SK-N-SH treated with all-trans-retinoic acid at 6 μM for 48 hours (cell line): Measurements from ENCODE around the gene USP14.
A peak's percentile ranks its signal among the peaks of the same experiment; 100 is the strongest.

Experiments used
- ATAC-seq: fragments of 200-7000 bp; cut with Tn5 transposase; 3 replicates; pipeline ENCODE4 v1.9.1; 2020; ENCODE audit warnings: mild to moderate bottlenecking, moderate library complexity
- BACH2 ChIP-seq: fragments of 250-450 bp; sonication (Bioruptor Pico); IDR thresholded peaks from 2 replicates; pipeline ENCODE4 v1.9.0; 2021; ENCODE audit warnings: mild to moderate bottlenecking, borderline replicate concordance
- CREB5 ChIP-seq: fragments of 250-450 bp; sonication (Bioruptor Pico); IDR thresholded peaks from 2 replicates; pipeline ENCODE4 v1.5.1; 2020; ENCODE audit warnings: low read depth, mild to moderate bottlenecking, moderate library complexity
- CSDC2 ChIP-seq: fragments of 250-450 bp; sonication (Bioruptor Pico); IDR thresholded peaks from 2 replicates; pipeline ENCODE4 v1.5.0; 2020; ENCODE audit warnings: mild to moderate bottlenecking, moderate library complexity
- CSRNP3 ChIP-seq: fragments of 250-450 bp; sonication (Bioruptor Pico); IDR thresholded peaks from 2 replicates; pipeline ENCODE4 v1.5.1; 2021; ENCODE audit warnings: mild to moderate bottlenecking, moderate library complexity
- ESRRG ChIP-seq: fragments of 250-450 bp; sonication (Bioruptor Pico); IDR thresholded peaks from 2 replicates; pipeline ENCODE4 v1.6.1; 2021; ENCODE audit warnings: mild to moderate bottlenecking
- GLIS3 ChIP-seq: fragments of 250-450 bp; sonication (Bioruptor Pico); IDR thresholded peaks from 2 replicates; pipeline ENCODE4 v1.5.0; 2020; ENCODE audit warnings: mild to moderate bottlenecking, moderate library complexity
- ISL1 ChIP-seq: fragments of 250-450 bp; sonication (Bioruptor Pico); IDR thresholded peaks from 2 replicates; pipeline ENCODE4 v2.1.2; 2022; ENCODE audit warnings: mild to moderate bottlenecking, moderate library complexity
- OSR1 ChIP-seq: fragments of 250-450 bp; sonication (Bioruptor Pico); IDR thresholded peaks from 2 replicates; pipeline ENCODE4 v1.8.0; 2022; ENCODE audit warnings: moderate library complexity, mild to moderate bottlenecking, inconsistent platforms
- PATZ1 ChIP-seq: fragments of 250-450 bp; sonication (Bioruptor Pico); IDR thresholded peaks from 2 replicates; pipeline ENCODE4 v1.8.0; 2020; ENCODE audit warnings: mild to moderate bottlenecking, moderate library complexity, borderline replicate concordance
- POU6F1 ChIP-seq: fragments of 250-450 bp; sonication (Bioruptor Pico); IDR thresholded peaks from 2 replicates; pipeline ENCODE4 v1.8.0; 2021; ENCODE audit warnings: low read depth, mild to moderate bottlenecking, moderate library complexity, borderline replicate concordance
- PPARA ChIP-seq: fragments of 250-450 bp; sonication (Bioruptor Pico); IDR thresholded peaks from 2 replicates; pipeline ENCODE4 v1.5.0; 2020; ENCODE audit warnings: mild to moderate bottlenecking, borderline replicate concordance
- RARB ChIP-seq: fragments of 250-450 bp; sonication (Bioruptor Pico); IDR thresholded peaks from 2 replicates; pipeline ENCODE4 v1.8.0; 2021; ENCODE audit warnings: mild to moderate bottlenecking, moderate library complexity
- SNAI2 ChIP-seq: fragments of 250-450 bp; sonication (Bioruptor Pico); IDR thresholded peaks from 2 replicates; pipeline ENCODE4 v1.5.0; 2020; ENCODE audit warnings: mild to moderate bottlenecking, moderate library complexity
- TCF4 ChIP-seq: fragments of 250-450 bp; sonication (Bioruptor Pico); IDR thresholded peaks from 2 replicates; pipeline ENCODE4 v1.8.0; 2021; ENCODE audit warnings: mild to moderate bottlenecking, moderate library complexity, borderline replicate concordance
- TOX ChIP-seq: fragments of 250-450 bp; sonication (Bioruptor Pico); IDR thresholded peaks from 2 replicates; pipeline ENCODE4 v1.8.0; 2021; ENCODE audit warnings: mild to moderate bottlenecking, moderate library complexity, borderline replicate concordance
- TSHZ2 ChIP-seq: fragments of 250-450 bp; sonication (Bioruptor Pico); IDR thresholded peaks from 2 replicates; pipeline ENCODE4 v1.5.0; 2020; ENCODE audit warnings: mild to moderate bottlenecking, moderate library complexity
- ZC3H10 ChIP-seq: fragments of 250-450 bp; sonication (Bioruptor Pico); IDR thresholded peaks from 2 replicates; pipeline ENCODE4 v1.5.1; 2021; ENCODE audit warnings: mild to moderate bottlenecking, moderate library complexity
- ZFP3 ChIP-seq: fragments of 250-450 bp; sonication (Bioruptor Pico); IDR thresholded peaks from 2 replicates; pipeline ENCODE4 v1.5.0; 2020; ENCODE audit warnings: mild to moderate bottlenecking, moderate library complexity
- ZFP30 ChIP-seq: fragments of 450-650 bp; formaldehyde crosslinking; IDR thresholded peaks from 2 replicates; pipeline ENCODE4 v1.5.0; 2022; ENCODE audit warnings: mild to moderate bottlenecking, moderate library complexity
- ZNF565 ChIP-seq: fragments of 450-650 bp; formaldehyde crosslinking; conservative IDR thresholded peaks from 2 replicates; pipeline ENCODE4 v1.5.0; 2020; ENCODE audit warnings: low read depth, mild to moderate bottlenecking, moderate library complexity
- ZNF70 ChIP-seq: fragments of 450-650 bp; formaldehyde crosslinking; IDR thresholded peaks from 2 replicates; pipeline ENCODE4 v1.5.0; 2020; ENCODE audit warnings: mild to moderate bottlenecking, moderate library complexity
- ZNF8 ChIP-seq: fragments of 450-650 bp; formaldehyde crosslinking; IDR thresholded peaks from 2 replicates; pipeline ENCODE4 v1.5.0; 2020; ENCODE audit warnings: mild to moderate bottlenecking, moderate library complexity

The USP14 gene

GRCh38 chr18:210733-211132 is 52.4 kb downstream of the USP14 start:
- TF ChIP-seq SNAI2 (no peak), PATZ1 (CRISPR knock-in tag) (no peak), TCF4 (CRISPR knock-in tag) (no peak), ISL1 (no peak), ZFP3 (CRISPR knock-in tag) (no peak), ZNF70 (no peak), PPARA (CRISPR knock-in tag) (no peak), ZNF8 (no peak)
- ATAC-seq, result no peak

GRCh38 chr18:211582-211981 is 53.2 kb downstream of the USP14 start:
- ATAC-seq, result no peak
- TF ChIP-seq CREB5 (CRISPR knock-in tag) (no peak), GLIS3 (CRISPR knock-in tag) (no peak), ZNF8 (no peak), SNAI2 (no peak), BACH2 (no peak), POU6F1 (CRISPR knock-in tag) (no peak), OSR1 (no peak), RARB (CRISPR knock-in tag) (no peak), PPARA (CRISPR knock-in tag) (no peak), CSDC2 (CRISPR knock-in tag) (no peak), ZNF565 (CRISPR knock-in tag) (no peak), CSRNP3 (CRISPR knock-in tag) (no peak), TCF4 (CRISPR knock-in tag) (no peak), TOX (CRISPR knock-in tag) (no peak), ZNF70 (no peak), ISL1 (no peak)

- peak; percentile 53 for ATAC-seq
- no peak for TF ChIP-seq ZC3H10
- no peak for TF ChIP-seq ZFP30
- TF ChIP-seq CSRNP3 (CRISPR knock-in tag), result no peak
These were observed 54.4 kb downstream of the USP14 start for GRCh38 chr18:212780-213179.

- TF ChIP-seq OSR1 (no peak), ESRRG (no peak), POU6F1 (CRISPR knock-in tag) (no peak), CSRNP3 (CRISPR knock-in tag) (no peak), ZFP30 (no peak), BACH2 (no peak), ZFP3 (CRISPR knock-in tag) (no peak), SNAI2 (no peak), GLIS3 (CRISPR knock-in tag) (no peak), TSHZ2 (CRISPR knock-in tag) (no peak), ZNF70 (no peak), ISL1 (no peak), PPARA (CRISPR knock-in tag) (no peak)
- ATAC-seq, result no peak
These were observed 55.1 kb downstream of the USP14 start for GRCh38 chr18:213505-213904.
